H9 (cell line): ENCODE results near the gene AGBL4. TPM values are rescaled to one million over a fixed set of nuclear protein-coding genes. Genes with fewer than 3 reads are reported as not detected.

Experiments
- DNase-seq: peaks from one replicate; pipeline ENCODE4 v3.0.0-alpha.2; 2017
- H2AFZ ChIP-seq: one replicate; pipeline ENCODE4 v1.6.1; 2013; ENCODE audit warnings: mild to moderate bottlenecking, low read length, control low read depth, moderate library complexity
- H2AK5ac ChIP-seq: 2 replicates; pipeline ENCODE4 v1.6.1; 2013; ENCODE audit warnings: low read length, control low read depth, mixed read lengths; ENCODE audit not compliant: insufficient read length
- H2BK120ac ChIP-seq: one replicate; pipeline ENCODE4 v1.6.1; 2013; ENCODE audit warnings: low read depth, mild to moderate bottlenecking, low read length, control low read depth, inconsistent platforms; ENCODE audit not compliant: poor library complexity, severe bottlenecking
- H2BK12ac ChIP-seq: 2 replicates; pipeline ENCODE4 v1.6.1; 2013; ENCODE audit warnings: low read length, control low read depth, mixed read lengths, low read depth; ENCODE audit not compliant: insufficient read length
- H2BK15ac ChIP-seq: 2 replicates; pipeline ENCODE4 v1.6.1; 2013; ENCODE audit warnings: low read depth, low read length, control low read depth
- H2BK20ac ChIP-seq: one replicate; pipeline ENCODE4 v1.6.1; 2013; ENCODE audit warnings: low read depth, mild to moderate bottlenecking, low read length, control low read depth, inconsistent platforms; ENCODE audit not compliant: poor library complexity, severe bottlenecking
- H2BK5ac ChIP-seq: 2 replicates; pipeline ENCODE4 v1.6.1; 2013; ENCODE audit warnings: low read length, control low read depth, mixed read lengths; ENCODE audit not compliant: insufficient read length
- H3K14ac ChIP-seq: 2 replicates; pipeline ENCODE4 v1.6.1; 2013; ENCODE audit warnings: low read length, control low read depth; ENCODE audit not compliant: insufficient read depth
- H3K18ac ChIP-seq: 2 replicates; pipeline ENCODE4 v1.6.1; 2013; ENCODE audit warnings: low read depth, mild to moderate bottlenecking, mixed read lengths, low read length, control low read depth; ENCODE audit not compliant: insufficient read length
- H3K23ac ChIP-seq: 2 replicates; pipeline ENCODE4 v1.6.1; 2013; ENCODE audit warnings: low read length, control low read depth, mixed read lengths, low read depth; ENCODE audit not compliant: insufficient read length
- H3K23me2 ChIP-seq: 2 replicates; pipeline ENCODE4 v1.6.1; 2013; ENCODE audit warnings: low read depth, mild to moderate bottlenecking, mixed read lengths, low read length, control low read depth; ENCODE audit not compliant: insufficient read length, poor library complexity, severe bottlenecking
- H3K27ac ChIP-seq: 2 replicates; pipeline ENCODE4 v1.5.1; 2013; ENCODE audit warnings: low read length, control low read depth, mixed read lengths, low read depth; ENCODE audit not compliant: insufficient read length
- H3K27me3 ChIP-seq: 2 replicates; pipeline ENCODE4 v1.6.1; 2013; ENCODE audit warnings: low read length, control low read depth, inconsistent platforms; ENCODE audit not compliant: insufficient read depth
- H3K4ac ChIP-seq: 2 replicates; pipeline ENCODE4 v1.6.1; 2013; ENCODE audit warnings: low read depth, mild to moderate bottlenecking, control low read depth, inconsistent platforms, low read length, moderate library complexity
- H3K4me1 ChIP-seq: 2 replicates; pipeline ENCODE4 v1.6.1; 2013; ENCODE audit warnings: low read length, control low read depth, inconsistent platforms; ENCODE audit not compliant: insufficient read depth
- H3K4me2 ChIP-seq: 2 replicates; pipeline ENCODE4 v1.6.1; 2013; ENCODE audit warnings: low read length, control low read depth, mixed read lengths; ENCODE audit not compliant: insufficient read length, insufficient read depth
- H3K56ac ChIP-seq: 2 replicates; pipeline ENCODE4 v1.6.1; 2013; ENCODE audit warnings: low read depth, mild to moderate bottlenecking, mixed read lengths, low read length, control low read depth; ENCODE audit not compliant: insufficient read length
- H3K79me1 ChIP-seq: 2 replicates; pipeline ENCODE4 v1.6.1; 2013; ENCODE audit warnings: low read depth, mild to moderate bottlenecking, moderate library complexity, low read length, control low read depth, inconsistent platforms; ENCODE audit not compliant: insufficient read depth, poor library complexity, severe bottlenecking
- H3K79me2 ChIP-seq: 2 replicates; pipeline ENCODE4 v1.6.1; 2013; ENCODE audit warnings: low read length, control low read depth, inconsistent platforms; ENCODE audit not compliant: insufficient read depth
- H3K9ac ChIP-seq: 2 replicates; pipeline ENCODE4 v1.6.1; 2013; ENCODE audit warnings: low read length, control low read depth, mixed read lengths; ENCODE audit not compliant: insufficient read length; ENCODE audit errors: extremely low read depth
- H3K9me3 ChIP-seq: one replicate; pipeline ENCODE4 v1.6.1; 2013; ENCODE audit warnings: low read depth, low read length, inconsistent platforms; ENCODE audit not compliant: control insufficient read depth
- H3T11ph ChIP-seq: one replicate; pipeline ENCODE4 v1.6.1; 2013; ENCODE audit warnings: mild to moderate bottlenecking, low read length, control low read depth, inconsistent platforms
- H4K20me1 ChIP-seq: one replicate; pipeline ENCODE4 v1.6.1; 2013; ENCODE audit not compliant: control insufficient read depth, insufficient read length, insufficient read depth
- H4K5ac ChIP-seq: 2 replicates; pipeline ENCODE4 v1.6.1; 2013; ENCODE audit warnings: low read depth, mild to moderate bottlenecking, mixed read lengths, low read length, control low read depth; ENCODE audit not compliant: insufficient read length
- H4K8ac ChIP-seq: replicated peaks from 2 replicates; pipeline ENCODE4 v1.6.1; 2013; ENCODE audit warnings: low read length, control low read depth, mixed read lengths, low read depth; ENCODE audit not compliant: insufficient read length
- H4K91ac ChIP-seq: 2 replicates; pipeline ENCODE4 v1.6.1; 2013; ENCODE audit warnings: low read depth, mild to moderate bottlenecking, moderate library complexity, mixed read lengths, low read length, control low read depth; ENCODE audit not compliant: insufficient read length
- H3K27ac Mint-ChIP-seq, 3 experiments: 2 replicates in 2 of 3; 3 replicates in 1 of 3; pipeline ENCODE4 v1.8.0; 2020 to 2021; ENCODE audit warnings: mixed read lengths in 3 of 3, mild to moderate bottlenecking in 1 of 3, moderate library complexity in 1 of 3
- H3K27me3 Mint-ChIP-seq: 2 replicates; pipeline ENCODE4 v1.8.0; 2021; ENCODE audit warnings: low read depth, mild to moderate bottlenecking, moderate library complexity, mixed read lengths
- H3K36me3 Mint-ChIP-seq, 3 experiments: 2 replicates in 2 of 3; 3 replicates in 1 of 3; pipeline ENCODE4 v1.8.0; 2020 to 2021; ENCODE audit warnings: low read depth in 3 of 3, mixed read lengths in 3 of 3; ENCODE audit not compliant: insufficient read depth in 1 of 3
- H3K4me1 Mint-ChIP-seq, 2 experiments: 2 replicates each; pipeline ENCODE4 v1.8.0; 2020; ENCODE audit warnings: mixed read lengths in 2 of 2
- H3K4me3 Mint-ChIP-seq, 2 experiments: 2 replicates in 1 of 2; 3 replicates in 1 of 2; pipeline ENCODE4 v1.8.0; 2020 to 2021; ENCODE audit warnings: mild to moderate bottlenecking in 2 of 2, mixed read lengths in 2 of 2, moderate library complexity in 1 of 2
- H3K9me3 Mint-ChIP-seq, 2 experiments: 2 replicates in 1 of 2; 3 replicates in 1 of 2; pipeline ENCODE4 v1.8.0; 2020; ENCODE audit warnings: mild to moderate bottlenecking in 2 of 2, mixed read lengths in 2 of 2, moderate library complexity in 1 of 2
- WGBS: extraction: QIAGEN DNeasy Blood & Tissue Kit; methylation state at CpG from one replicate; pipeline ENCODE4 v1.1.7; 2013; ENCODE audit warnings: missing lambda C conversion rate, low lambda C conversion rate, mixed read lengths; ENCODE audit not compliant: insufficient read length; ENCODE audit errors: extremely low coverage; 5-methylcytosine and 5-hydroxymethylcytosine counted together
- total RNA-seq: library from RNA; stranded (reverse); gene quantifications from 2 replicates; pipeline ENCODE4 v1.2.1, GENCODE V29; 2021
- TF ChIP-seq, protein P1 (sequence below): fragments of 200-600 bp; sonication (generic); conservative IDR thresholded peaks from 3 replicates; pipeline ENCODE4 v1.8.0; 2021; ENCODE audit warnings: antibody characterized with exemption, mild to moderate bottlenecking

The AGBL4 gene
- total RNA-seq, 1 experiment from 2014 or later = not detected

DNA sequence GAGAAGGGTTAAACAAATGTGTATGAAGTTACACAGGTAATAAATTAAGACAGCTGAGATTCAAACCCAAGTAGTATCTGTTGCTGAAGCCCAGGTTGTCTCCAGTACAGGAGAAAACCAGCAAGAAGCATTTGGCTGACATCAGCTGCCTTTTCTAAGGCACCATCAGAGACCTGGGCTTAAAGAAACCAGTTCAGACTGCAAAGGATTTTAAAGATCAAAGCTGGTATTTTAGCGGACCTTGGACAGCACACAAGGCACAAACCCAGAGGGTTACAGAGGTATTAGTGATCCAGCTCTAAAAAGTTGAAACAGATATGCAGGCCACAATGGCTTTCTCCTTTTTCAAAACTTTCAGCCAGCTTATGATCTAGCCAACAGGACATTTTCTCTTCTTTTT is 1270.5 kb downstream of the AGBL4 start:
- Histone ChIP-seq H2BK120ac (no peak overlapping the region), H3K9ac (no peak overlapping the region), H4K20me1 (no peaks in the 10 kb centered on the region), H3K9me3 (no peaks in the 10 kb centered on the region), H2AK5ac (no peak overlapping the region), H2BK15ac (no peak overlapping the region), H2BK20ac (no peak overlapping the region), H4K5ac (no peak overlapping the region), H3K4me1 (0 out of 2 replicates have a peak, but pooled peaks cover 3% of the 10 kb centered on the region), H4K91ac (no peak overlapping the region), H3K27ac (no peak overlapping the region), H3K4me2 (no peak overlapping the region), H3K27me3 (no peaks in the 10 kb centered on the region), H3K4ac (no peak overlapping the region), H3K18ac (no peak overlapping the region), H4K8ac (no peak overlapping the region), H3K23ac (no peak overlapping the region), H3K79me1 (no peaks in the 10 kb centered on the region), H3K14ac (no peak overlapping the region), H3K56ac (no peak overlapping the region), H3T11ph (no peak overlapping the region), H2BK5ac (no peak overlapping the region), H3K79me2 (no peaks in the 10 kb centered on the region), H2AFZ (no peak overlapping the region), H3K23me2 (no peaks in the 10 kb centered on the region), H2BK12ac (no peak overlapping the region)
- no peak for DNase-seq
- TF ChIP-seq, protein P1, sequence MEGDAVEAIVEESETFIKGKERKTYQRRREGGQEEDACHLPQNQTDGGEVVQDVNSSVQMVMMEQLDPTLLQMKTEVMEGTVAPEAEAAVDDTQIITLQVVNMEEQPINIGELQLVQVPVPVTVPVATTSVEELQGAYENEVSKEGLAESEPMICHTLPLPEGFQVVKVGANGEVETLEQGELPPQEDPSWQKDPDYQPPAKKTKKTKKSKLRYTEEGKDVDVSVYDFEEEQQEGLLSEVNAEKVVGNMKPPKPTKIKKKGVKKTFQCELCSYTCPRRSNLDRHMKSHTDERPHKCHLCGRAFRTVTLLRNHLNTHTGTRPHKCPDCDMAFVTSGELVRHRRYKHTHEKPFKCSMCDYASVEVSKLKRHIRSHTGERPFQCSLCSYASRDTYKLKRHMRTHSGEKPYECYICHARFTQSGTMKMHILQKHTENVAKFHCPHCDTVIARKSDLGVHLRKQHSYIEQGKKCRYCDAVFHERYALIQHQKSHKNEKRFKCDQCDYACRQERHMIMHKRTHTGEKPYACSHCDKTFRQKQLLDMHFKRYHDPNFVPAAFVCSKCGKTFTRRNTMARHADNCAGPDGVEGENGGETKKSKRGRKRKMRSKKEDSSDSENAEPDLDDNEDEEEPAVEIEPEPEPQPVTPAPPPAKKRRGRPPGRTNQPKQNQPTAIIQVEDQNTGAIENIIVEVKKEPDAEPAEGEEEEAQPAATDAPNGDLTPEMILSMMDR = no peak
- no peak overlapping the region for H3K27ac Mint-ChIP-seq
- H3K36me3 Mint-ChIP-seq = peaks cover 5 to 34% (median 22%) of the 10 kb centered on the region in 3 experiments; a peak in 6 of 7 replicates
- no peaks in the 10 kb centered on the region for H3K9me3 Mint-ChIP-seq
- H3K4me1 Mint-ChIP-seq = peaks cover 10 to 18% of the 10 kb centered on the region in 2 experiments
- no CpG with 5 or more reads among the region's 1 CpG for WGBS
- no peaks in the 10 kb centered on the region; the same call in 1 of the 2 replicates for H3K27me3 Mint-ChIP-seq
- no peak overlapping the region for H3K4me3 Mint-ChIP-seq
